ENCODE results near the gene SP2. TPM values are rescaled to one million over a fixed set of nuclear protein-coding genes. Genes with fewer than 3 reads are reported as not detected.

SP2 gene
- polyA plus RNA-seq, 3 donors from 2014 or later = 2.0 to 13.7 (median 5.0) TPM

DNA sequence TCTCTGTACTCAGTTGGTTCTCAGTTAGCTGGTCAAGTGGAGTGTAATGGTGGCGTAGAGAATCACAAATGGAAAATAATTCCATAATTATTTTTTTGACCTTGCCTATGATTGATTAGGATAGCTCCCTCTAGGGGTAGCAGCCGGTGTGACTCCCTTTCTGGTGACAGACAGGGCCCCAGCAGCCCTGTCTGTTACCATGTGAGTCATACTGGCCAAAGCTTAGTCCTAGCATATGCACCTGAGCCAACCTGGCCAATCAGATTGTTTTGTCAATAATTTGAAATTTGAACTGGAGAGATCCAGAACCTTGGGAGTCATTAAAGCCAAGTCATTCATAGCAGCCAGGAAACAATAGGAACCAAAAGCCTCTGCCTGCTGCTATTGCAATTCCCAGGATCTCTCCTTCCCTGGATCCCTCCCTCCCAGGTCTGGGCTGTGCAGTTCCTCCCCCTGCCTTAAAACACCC, 50.9 kb downstream of the SP2 start:
- H3K4me1 Mint-ChIP-seq = peaks cover 32 to 45% of the 10 kb centered on the region in 2 donors
- peaks cover 0 to 1% (median 0%) of the 10 kb centered on the region in 3 donors for H3K27me3 Mint-ChIP-seq (ENCODE audit: low read depth in 3 of 3)
- H3K4me3 Mint-ChIP-seq = no peak overlapping the region
- H3K36me3 Mint-ChIP-seq = peaks cover 0 to 9% (median 0%) of the 10 kb centered on the region in 3 donors
- peak overlapping the region in 4 of 6 donors; percentile 49 to 68 (median 62) for H3K27ac Mint-ChIP-seq
- no peaks in the 10 kb centered on the region for H3K9me3 Mint-ChIP-seq
- peak; percentile 55 to 62 (median 58) for DNase-seq

DNA sequence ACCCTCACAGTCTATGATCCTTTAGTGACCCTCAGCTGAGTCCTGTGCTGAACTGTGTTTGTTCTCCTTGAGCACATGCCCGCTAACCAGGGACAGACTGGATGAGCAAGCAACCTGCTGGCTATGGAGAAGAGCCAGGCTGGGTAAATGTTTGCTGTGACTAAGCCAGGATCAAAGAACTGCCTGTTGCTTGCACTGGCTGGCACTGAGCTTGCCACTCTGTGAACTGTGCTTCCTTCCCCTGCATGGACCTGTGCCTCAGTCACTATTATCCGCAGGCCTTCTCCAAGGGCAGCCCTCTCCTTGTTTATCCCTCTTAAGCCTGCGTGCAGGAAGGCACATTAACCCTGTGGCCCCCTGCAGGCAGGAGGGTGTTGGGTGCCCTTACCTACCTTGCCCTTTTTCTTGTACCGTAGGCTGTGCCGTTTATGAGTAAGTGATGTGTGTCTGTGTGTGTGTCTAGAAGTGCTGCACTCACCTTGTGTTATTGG, 52.7 kb downstream of the SP2 start:
- Mint-ChIP-seq H3K27ac (peak overlapping the region in 3 of 6 donors; percentile 38 to 86 (median 86)), H3K4me1 (peaks cover 23 to 35% of the 10 kb centered on the region in 2 donors), H3K9me3 (no peaks in the 10 kb centered on the region), H3K4me3 (peak overlapping the region in 1 of 5 donors; percentile 73), H3K27me3 (ENCODE audit: low read depth in 3 of 3) (peaks cover 0 to 1% (median 0%) of the 10 kb centered on the region in 3 donors), H3K36me3 (peaks cover 0 to 9% (median 0%) of the 10 kb centered on the region in 3 donors)
- no peak for DNase-seq

DNA sequence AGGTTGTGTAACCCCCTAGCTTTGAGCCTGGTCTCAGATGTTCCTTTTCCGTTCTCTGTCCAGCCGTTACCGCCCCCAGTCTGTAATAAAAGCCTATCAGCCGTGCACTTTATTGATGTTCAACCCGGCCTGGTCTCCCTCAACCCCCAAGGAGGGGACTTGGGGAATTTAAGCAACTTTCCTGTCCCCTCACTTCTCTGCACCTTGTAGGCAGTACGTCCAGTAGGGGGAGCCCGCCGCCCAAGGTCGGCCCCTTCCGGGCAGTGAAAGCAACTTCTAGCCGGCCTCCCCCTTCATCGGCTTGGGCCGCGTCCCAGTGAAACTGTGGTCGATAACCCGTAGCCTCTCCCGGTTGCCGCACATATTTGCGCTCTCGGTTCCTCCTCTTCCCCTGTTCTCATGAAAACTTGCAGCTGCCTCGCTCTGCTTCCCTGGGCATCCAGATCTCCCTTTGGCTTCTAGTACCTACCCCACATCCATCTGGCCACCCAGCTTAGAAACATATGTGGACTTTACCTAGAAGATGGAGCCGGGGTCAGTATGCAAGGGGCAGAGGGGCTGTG, 53.2 kb downstream of the SP2 start:
- no peaks in the 10 kb centered on the region for H3K9me3 Mint-ChIP-seq
- H3K36me3 Mint-ChIP-seq = peaks cover 0 to 9% (median under 1%) of the 10 kb centered on the region in 3 donors
- peak overlapping the region; percentile 38 to 86 (median 72) for H3K27ac Mint-ChIP-seq
- peaks cover 0 to 1% (median 0%) of the 10 kb centered on the region in 3 donors for H3K27me3 Mint-ChIP-seq (ENCODE audit: low read depth in 3 of 3)
- peaks cover 22 to 30% of the 10 kb centered on the region in 2 donors for H3K4me1 Mint-ChIP-seq
- peak overlapping the region; percentile 71 to 79 (median 73) for H3K4me3 Mint-ChIP-seq
- peak; percentile 77 to 79 (median 78) for DNase-seq

- Mint-ChIP-seq H3K27ac (peak overlapping the region in 1 of 6 donors; percentile 65), H3K9me3 (no peaks in the 10 kb centered on the region), H3K36me3 (peaks cover 0 to 5% (median 4%) of the 10 kb centered on the region in 3 donors), H3K27me3 (ENCODE audit: low read depth in 3 of 3) (peaks cover 0 to 1% (median 0%) of the 10 kb centered on the region in 3 donors), H3K4me3 (peak overlapping the region in 1 of 5 donors; percentile 73), H3K4me1 (peaks cover 16 to 23% of the 10 kb centered on the region in 2 donors)
- no peak for DNase-seq
These were observed 53.9 kb downstream of the SP2 start for GRCh38 chr17:47949946-47950345.

GRCh38 chr17:47950448-47950847, 54.4 kb downstream of the SP2 start:
- peaks cover 0 to 4% (median 4%) of the 10 kb centered on the region in 3 donors for H3K36me3 Mint-ChIP-seq
- peaks cover 0 to 1% (median 0%) of the 10 kb centered on the region in 3 donors for H3K27me3 Mint-ChIP-seq (ENCODE audit: low read depth in 3 of 3)
- no peak for DNase-seq
- no peaks in the 10 kb centered on the region for H3K9me3 Mint-ChIP-seq
- peaks cover 10 to 18% of the 10 kb centered on the region in 2 donors for H3K4me1 Mint-ChIP-seq
- H3K27ac Mint-ChIP-seq = no peak overlapping the region
- H3K4me3 Mint-ChIP-seq = no peak overlapping the region

- Mint-ChIP-seq H3K27ac (no peak overlapping the region), H3K36me3 (peaks cover 0 to 4% (median 4%) of the 10 kb centered on the region in 3 donors), H3K4me1 (peaks cover 9 to 10% of the 10 kb centered on the region in 2 donors), H3K9me3 (no peaks in the 10 kb centered on the region), H3K4me3 (no peak overlapping the region), H3K27me3 (ENCODE audit: low read depth in 3 of 3) (peaks cover 0 to 2% (median 0%) of the 10 kb centered on the region in 3 donors)
- DNase-seq = no peak
These were observed 56.4 kb downstream of the SP2 start for GRCh38 chr17:47952171-47953021.

DNA sequence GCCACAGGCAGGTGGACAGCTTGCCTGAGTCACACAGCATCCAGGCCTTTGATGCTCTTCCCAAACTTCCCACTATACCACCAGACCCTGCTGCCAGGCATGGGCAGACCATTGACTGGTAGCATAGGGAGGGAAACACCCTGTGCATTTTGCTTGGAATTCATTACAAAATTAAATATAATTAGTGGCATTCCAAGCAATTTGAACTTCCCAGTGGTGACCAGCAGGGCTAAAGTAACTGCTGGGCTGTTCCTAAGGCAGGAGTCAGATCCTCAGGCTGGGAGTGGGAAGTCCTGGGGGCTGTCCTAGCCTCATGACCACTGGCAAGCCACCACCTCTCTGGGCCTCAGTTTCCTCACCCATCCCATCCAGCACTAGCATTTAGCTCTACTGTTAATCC, 57.9 kb downstream of the SP2 start:
- no peaks in the 10 kb centered on the region for H3K9me3 Mint-ChIP-seq
- no peak overlapping the region for H3K27ac Mint-ChIP-seq
- H3K27me3 Mint-ChIP-seq (ENCODE audit: low read depth in 3 of 3) = peaks cover 0 to 4% (median 0%) of the 10 kb centered on the region in 3 donors
- H3K4me3 Mint-ChIP-seq = no peak overlapping the region
- H3K36me3 Mint-ChIP-seq = peaks cover 0 to 4% (median 4%) of the 10 kb centered on the region in 3 donors
- no peak for DNase-seq
- H3K4me1 Mint-ChIP-seq = peaks cover 9% of the 10 kb centered on the region in 2 donors

- DNase-seq = no peak
- H3K27me3 Mint-ChIP-seq (ENCODE audit: low read depth in 3 of 3) = peaks cover 0 to 4% (median 0%) of the 10 kb centered on the region in 3 donors
- peaks cover 0 to 4% (median 0%) of the 10 kb centered on the region in 3 donors for H3K36me3 Mint-ChIP-seq
- H3K4me1 Mint-ChIP-seq = no peaks in the 10 kb centered on the region
- no peaks in the 10 kb centered on the region for H3K9me3 Mint-ChIP-seq
- H3K27ac Mint-ChIP-seq = no peak overlapping the region
- no peak overlapping the region for H3K4me3 Mint-ChIP-seq
These were observed 59.7 kb downstream of the SP2 start for GRCh38 chr17:47955497-47956461.

- no peak overlapping the region for H3K4me3 Mint-ChIP-seq
- H3K4me1 Mint-ChIP-seq = no peaks in the 10 kb centered on the region
- H3K9me3 Mint-ChIP-seq = no peaks in the 10 kb centered on the region
- peaks cover 0 to 4% (median 0%) of the 10 kb centered on the region in 3 donors for H3K36me3 Mint-ChIP-seq
- peaks cover 0 to 4% (median 0%) of the 10 kb centered on the region in 3 donors for H3K27me3 Mint-ChIP-seq (ENCODE audit: low read depth in 3 of 3)
- no peak for DNase-seq
- no peak overlapping the region for H3K27ac Mint-ChIP-seq
These were observed 61.0 kb downstream of the SP2 start for GRCh38 chr17:47956791-47957590.

DNA sequence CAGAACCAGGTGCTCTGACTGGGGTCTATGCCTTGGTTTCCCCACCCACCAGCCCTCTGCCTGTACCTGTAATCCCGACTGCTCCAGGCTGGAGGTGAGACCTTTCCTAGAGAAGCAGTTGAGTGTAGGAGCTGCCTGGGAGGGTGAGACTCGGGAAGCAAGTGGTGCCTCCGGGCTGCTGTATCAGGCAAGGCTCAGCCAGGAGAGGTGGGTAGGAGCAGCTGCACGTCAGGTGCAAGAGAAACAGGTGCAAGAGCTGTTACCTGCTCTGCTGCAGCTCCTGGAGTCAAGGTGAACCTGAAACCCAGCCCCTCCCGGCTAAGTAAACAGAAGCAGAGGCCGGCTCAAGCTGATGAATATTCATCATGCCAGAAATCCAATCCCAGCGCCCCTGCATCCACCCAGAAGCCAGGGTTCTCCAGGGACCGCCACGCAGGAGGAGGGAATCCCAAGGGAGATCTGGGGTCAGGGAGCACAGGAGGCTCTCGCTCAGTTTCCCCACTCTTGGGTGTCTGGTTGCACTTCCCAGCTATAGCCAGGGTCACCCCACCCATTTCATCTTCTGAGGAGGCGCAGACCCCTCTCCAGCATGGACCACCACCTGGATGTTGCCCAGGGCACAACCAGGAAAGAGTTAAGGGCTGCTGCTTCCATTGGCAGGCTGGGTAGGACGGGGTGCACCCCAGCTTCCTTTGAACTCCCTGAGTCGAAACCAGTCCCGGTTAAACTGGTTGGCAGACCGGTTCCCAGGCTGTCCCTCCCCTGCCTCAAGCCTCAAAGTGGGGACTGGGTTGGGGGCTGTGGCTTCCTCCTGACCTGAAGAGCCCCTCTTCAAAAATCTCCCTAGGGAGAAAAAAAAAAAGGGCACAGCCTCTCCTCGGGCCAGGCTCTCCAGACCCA, 61.8 kb downstream of the SP2 start, which contains the start of gene PRR15L:
Gene PRR15L, minus strand, starts transcription at position 293 of the 900 bp plus-strand sequence. CDS start 4,649 bp downstream, outside the sequence.
- H3K4me3 Mint-ChIP-seq = no peak within 1 kb of the TSS
- H3K27ac Mint-ChIP-seq = no peak within 1 kb of the TSS
- H3K27me3 Mint-ChIP-seq (ENCODE audit: low read depth in 3 of 3) = peaks cover 0 to 4% (median 0%) of the 10 kb centered on the region in 3 donors
- no peaks in the 10 kb centered on the region for H3K4me1 Mint-ChIP-seq
- no peaks in the 10 kb centered on the region for H3K9me3 Mint-ChIP-seq
- no peak for DNase-seq
- peaks cover 0 to 4% (median 0%) of the 10 kb centered on the region in 3 donors for H3K36me3 Mint-ChIP-seq

- no peaks in the 10 kb centered on the region for H3K4me1 Mint-ChIP-seq
- no peaks in the 10 kb centered on the region for H3K9me3 Mint-ChIP-seq
- peaks cover 0 to 5% (median 4%) of the 10 kb centered on the region in 3 donors for H3K27me3 Mint-ChIP-seq (ENCODE audit: low read depth in 3 of 3)
- DNase-seq = no peak
- no peak overlapping the region for H3K4me3 Mint-ChIP-seq
- H3K36me3 Mint-ChIP-seq = peaks cover 0 to 5% (median 0%) of the 10 kb centered on the region in 3 donors
- no peak overlapping the region for H3K27ac Mint-ChIP-seq
These were observed 64.0 kb downstream of the SP2 start for GRCh38 chr17:47959825-47960655.

Data from immature natural killer cell (primary cell).